NOMO-1 (cell line): ENCODE results near the gene FOXI3.

ENCODE experiments used
- DNase-seq, 2 experiments: peaks; one replicate each; lab custom pipeline; 2025; ENCODE audit not compliant: unreplicated experiment in 2 of 2; lab: John Stamatoyannopoulos, UW

The FOXI3 gene

GRCh38 chr2:88452565-88452905 is at the start of gene FOXI3:
FOXI3 (minus strand) TSS chr2:88452693; CDS start chr2:88452535, 158 bp downstream.
- no peak for DNase-seq

DNA sequence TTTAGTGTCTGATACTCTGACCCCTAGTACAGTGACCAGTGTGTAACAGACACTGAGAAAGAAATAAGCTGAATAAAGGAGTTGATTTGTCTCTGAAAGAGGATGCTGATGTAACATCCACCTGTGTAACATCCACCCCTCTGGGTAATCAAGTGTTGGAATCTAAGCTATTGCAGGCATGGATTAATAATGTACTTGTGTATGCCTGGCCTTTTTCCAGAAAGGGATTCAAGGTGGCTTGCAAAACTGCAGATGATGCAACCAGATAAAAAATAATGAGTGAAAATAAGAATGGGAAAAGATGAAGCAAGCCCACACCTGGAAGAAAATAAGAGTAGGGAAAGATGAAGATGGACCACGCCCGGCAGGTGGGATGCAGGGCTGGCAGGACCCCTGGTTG is 48.2 kb upstream of the FOXI3 start:
- no peak for DNase-seq

GRCh38 chr2:88499204-88499603 is 46.7 kb upstream of the FOXI3 start:
- no peak for DNase-seq

- no peak for DNase-seq
Observed at GRCh38 chr2:88493481-88493880, 41.0 kb upstream of the FOXI3 start.

DNA sequence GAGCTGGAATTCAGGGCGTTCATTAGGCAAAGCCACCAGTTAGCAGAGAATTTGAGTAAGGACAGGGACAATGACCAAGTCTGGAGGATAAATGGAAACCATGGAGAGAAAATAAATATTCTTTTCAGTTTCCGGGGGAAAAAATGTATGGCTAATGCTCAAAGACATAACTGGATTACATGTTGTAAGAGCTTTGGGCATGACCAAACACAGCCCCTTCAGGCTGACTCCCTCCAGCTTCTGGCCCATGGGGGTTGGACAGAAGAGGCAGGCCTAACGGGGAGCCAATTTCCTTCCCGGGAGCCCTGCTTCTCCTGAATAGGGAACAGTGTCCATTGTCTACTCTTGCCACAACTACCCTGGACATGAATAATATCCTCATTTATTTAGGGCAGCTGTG is 39.5 kb upstream of the FOXI3 start:
- no peak for DNase-seq

DNA sequence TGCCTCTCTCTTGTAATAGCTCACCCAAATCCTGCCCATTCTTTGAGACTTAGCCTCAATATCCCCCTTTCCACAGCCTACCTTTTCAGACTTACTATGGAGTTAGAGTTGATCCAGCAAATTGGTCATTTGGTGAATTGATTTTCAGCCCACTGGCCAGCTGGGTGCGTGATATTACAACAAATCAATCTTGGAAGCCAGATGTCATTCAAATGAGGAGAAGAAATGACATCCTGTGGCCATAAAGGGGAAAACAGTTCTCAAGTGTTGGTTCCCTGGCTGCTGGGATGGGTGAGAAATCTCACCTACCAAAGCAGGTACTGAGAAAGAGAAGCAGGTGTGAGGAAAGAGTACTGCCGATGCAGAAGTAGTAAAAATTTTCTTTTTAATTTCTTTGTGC is 36.7 kb upstream of the FOXI3 start:
- DNase-seq, result no peak

DNA sequence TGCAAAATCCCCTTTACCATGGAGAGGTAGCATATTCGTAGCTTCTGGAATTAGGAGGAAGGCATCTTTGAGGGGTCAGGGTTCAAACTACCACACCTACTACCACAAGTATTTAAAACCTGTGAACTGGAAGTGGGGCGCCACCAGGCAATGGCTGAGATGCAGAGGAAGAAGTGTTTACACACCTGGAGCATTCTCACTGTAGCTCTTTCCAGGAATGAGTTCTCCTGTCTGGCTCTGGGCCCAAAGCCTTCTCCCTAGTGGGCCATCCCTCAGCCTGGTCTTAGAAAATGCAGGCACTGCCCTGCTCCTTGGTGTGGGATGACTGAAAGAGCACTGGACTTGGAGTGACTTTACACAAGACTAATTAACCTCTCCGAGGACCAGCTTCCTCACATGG is 30.7 kb upstream of the FOXI3 start:
- no peak for DNase-seq

DNA sequence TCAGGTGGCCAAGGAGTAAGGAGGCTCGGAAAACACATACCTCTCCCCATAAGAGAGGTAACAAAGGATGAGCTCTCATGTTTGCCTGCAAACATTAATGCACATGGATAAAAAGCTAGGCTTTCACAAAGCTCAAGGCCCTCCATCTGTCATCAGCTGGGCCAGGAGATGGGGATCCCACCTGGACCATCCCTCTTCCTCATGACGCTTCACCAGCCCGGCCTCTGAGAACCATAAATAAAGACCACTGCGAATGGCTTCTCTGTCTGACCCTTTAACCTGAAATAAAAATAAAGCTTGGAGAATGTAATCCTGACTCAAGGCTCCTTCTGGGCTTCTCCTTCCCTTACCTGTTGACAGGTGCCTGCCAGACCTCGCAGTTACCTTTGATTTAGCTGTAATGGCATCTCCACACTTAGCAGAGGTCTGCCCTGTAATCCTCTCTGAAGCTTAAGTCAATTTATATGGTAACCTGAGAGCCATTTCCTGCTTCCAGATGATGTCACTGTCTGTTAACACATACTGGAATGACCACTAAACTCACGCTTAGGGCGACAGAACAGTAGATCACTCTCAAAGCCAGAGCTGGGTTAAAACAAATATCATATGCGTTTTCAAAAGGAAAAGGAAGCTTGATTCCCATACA is 29.3 kb upstream of the FOXI3 start:
- DNase-seq, result no peak

DNA sequence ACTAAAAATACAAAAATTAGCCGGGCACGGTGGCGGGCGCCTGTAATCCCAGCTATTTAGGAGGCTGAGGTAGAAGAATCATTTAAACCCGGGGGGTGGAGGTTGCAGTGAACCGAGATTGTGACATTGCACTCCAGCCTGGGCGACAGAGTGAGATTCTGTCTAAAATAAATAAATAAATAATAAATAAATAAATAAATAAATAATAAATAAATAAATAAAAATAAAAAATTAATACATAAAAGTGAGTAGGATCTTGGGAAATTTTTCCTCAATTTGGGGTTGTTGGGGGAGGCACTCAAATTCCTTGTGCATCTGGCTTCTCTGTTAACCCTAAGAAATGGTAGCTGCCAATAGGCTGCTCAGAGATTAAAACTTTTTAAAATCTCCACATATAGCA is 20.3 kb upstream of the FOXI3 start:
- DNase-seq, result no peak

GRCh38 chr2:88471083-88471942 is 18.8 kb upstream of the FOXI3 start:
- DNase-seq, result no peak

GRCh38 chr2:88469202-88470114 is 17.0 kb upstream of the FOXI3 start:
- no peak for DNase-seq

- no peak for DNase-seq
Observed at GRCh38 chr2:88464153-88464552, 11.7 kb upstream of the FOXI3 start.

DNA sequence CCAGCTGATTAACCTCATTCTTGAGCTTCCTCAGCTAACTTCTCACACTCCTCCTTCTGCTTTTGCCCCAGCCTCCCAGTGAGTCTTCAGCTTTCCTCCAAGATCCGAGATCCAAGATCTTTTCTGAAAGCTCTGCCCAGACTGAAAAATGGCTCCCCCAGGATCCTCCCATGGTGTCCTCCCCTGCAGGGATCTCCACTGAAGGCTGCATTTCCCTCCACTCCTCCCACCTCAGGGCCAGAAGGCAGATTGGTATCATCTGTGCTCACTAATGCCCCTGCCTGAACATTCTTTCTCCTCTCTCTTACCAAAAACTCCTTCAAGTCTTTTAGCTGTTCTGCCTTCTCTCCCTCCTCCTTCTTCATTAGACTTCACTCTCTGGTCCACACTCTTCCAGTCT is 6.1 kb upstream of the FOXI3 start:
- DNase-seq, result no peak

DNA sequence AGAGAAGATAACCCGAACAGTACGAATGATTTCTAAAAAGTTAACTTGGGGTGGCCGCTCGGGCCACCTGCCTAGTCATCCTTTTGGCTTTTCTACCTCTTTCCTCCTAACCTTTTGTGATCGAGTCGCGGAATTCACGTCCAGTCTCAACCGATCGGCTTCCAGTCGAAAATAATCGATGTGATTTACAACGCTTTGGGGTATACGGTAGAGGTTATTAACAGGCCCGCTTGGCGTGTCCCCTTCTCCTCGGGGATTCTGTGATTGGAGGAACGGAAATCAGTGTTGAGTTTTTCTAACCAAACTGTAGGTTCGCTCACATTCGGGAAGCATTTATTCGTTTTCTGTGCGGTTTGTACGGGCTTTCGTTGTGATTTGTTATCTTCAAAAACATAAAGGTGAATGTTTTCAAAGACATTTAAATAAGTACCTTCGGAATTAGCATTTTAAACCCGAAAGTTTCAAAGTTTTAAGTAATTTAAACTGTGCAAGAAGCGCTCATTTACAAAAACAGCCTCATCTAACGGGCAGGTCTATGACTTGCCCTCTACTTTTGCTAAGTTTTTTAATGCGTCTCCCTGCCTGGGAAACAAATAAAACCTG is 588 bp upstream of the FOXI3 start:
- DNase-seq, result no peak

DNA sequence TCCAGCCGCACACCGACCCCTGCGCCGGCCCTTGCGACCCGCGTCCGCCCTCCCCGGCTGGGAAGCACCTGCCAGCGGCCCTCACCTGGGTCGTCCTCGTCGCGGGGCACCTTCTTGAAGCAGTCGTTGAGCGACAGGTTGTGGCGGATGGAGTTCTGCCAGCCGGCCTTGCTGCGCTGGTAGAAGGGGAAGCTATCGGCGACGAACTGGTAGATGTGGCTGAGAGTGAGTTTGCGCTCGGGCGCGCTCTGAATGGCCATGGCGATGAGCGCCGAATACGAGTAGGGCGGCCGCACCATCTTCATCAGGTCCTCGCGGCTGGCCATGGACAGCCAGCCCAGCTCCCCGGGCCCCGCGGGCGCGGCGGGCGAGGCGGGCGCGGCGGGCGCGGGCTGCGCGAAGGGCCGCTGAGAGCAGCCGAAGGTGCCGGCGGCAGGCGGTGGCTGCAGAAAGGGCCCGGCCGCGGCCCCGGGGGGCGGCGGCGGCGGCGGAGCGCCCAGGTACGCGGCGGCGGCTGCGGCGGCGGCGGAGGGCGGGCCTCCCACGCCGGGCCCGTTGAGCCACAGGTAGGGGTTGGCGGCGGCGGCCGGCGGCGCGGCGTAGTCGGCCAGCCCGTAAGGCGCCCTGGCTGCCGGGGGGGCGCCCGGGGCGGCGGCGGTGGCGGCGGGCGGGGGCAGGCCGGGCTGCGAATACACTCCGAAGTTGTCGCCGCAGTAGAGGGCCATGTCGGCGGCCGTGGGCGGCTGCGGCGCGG is 505 bp downstream of the FOXI3 start:
- no peak for DNase-seq

DNA sequence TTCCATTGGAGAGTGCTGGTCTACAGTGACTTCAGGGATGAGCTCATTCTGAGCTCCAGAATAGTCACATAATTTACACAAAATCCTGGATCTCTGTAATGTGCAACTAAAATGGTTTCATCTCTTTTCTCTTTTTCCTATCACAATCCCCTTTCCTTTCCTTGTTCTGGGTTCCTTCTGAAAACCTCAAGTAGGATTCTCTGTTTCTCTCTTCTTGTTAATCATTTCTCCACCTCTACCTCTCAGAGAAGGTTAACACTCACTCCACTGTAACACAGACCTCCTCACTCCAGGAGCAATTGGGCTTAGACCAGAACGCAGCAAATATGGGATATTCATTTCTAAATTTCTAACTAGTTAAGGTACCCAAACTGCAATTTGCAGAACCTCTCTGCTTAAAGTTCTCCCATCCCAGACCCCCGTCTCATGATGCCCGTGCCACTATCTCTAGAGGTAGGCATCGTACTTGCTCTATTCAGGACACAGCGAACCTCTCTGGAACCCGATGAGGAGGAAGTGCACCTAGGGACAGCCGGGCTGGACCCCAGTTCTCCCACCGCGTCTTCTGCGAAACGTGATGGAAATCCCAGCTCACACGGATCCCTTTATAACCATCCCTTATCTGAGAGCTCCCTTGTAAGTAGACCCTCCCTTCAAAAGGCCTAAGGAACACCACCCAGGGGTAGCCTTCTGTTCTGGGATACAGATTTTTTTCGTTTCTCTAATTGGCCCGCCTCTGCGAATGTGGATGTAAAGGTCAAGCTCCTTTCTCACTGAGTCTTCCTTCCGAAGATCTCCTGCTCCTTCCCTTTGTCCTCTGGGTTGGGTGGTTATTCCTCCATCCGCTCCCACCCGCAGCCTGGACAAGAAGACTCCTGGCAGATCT is 1.3 kb downstream of the FOXI3 start:
- DNase-seq, result no peak

DNA sequence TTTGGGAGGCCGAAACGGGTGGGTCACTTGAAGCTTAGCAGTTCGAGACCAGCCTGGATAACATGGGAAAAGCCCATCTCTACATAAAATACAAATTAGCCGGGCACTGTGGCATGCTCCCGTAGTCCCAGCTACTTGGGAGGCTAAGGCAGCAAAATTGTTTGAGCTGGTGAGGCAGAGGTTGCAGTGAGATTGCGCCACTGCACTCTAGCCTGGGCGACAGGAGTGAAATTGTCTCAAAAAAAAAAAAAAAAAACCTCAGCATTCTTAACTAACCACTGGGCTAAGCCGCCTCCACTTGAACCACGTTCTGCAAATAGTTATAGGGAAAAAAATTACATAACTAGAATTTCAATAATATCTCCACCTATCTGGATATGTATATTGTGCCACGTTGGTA is 2.3 kb downstream of the FOXI3 start:
- DNase-seq, result no peak

- no peak for DNase-seq
Observed at GRCh38 chr2:88448248-88448647, 4.2 kb downstream of the FOXI3 start.

DNA sequence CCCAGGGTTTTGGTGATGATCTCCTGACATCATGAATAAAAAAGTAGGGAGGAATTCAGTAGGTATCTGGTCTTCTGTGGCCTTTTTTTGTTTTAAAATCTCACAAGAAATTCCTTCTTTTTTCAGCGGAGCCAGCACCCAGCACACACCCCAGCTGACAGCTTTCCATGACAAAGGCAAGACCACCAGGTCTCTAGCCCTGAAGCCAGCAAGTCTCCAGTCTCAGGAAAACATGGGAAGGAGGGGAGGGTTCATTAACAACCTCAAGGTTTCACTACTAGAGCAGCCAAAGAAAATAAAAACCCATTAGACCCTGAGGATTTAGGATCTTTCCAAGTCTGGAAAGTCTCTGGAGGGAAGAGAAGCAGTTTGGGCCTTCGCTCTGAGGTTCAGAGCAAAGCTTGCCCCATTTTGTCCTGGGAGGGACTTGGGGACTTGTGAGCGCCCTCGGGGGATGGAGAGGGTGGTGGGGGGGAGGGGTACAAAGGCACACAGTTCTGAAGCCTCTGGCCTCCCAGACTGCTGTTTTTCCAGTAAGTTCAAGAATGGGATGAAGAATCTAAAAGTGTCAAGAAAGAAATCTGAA is 9.0 kb downstream of the FOXI3 start:
- no peak for DNase-seq
